HG02571 (cell line): ENCODE results near the gene GYPE.
"Not testable (repeated sequence)": the region's sequence is repeated elsewhere in the genome, so short reads cannot be mapped to it uniquely, and the experiment has no call there.

ENCODE experiments used
- ATAC-seq: cut with Tn5 transposase; IDR thresholded peaks from one replicate; pipeline ENCODE4 v1.9.1; 2021; ENCODE audit warnings: mild to moderate bottlenecking, moderate library complexity; ENCODE audit not compliant: unreplicated experiment

GYPE gene

DNA sequence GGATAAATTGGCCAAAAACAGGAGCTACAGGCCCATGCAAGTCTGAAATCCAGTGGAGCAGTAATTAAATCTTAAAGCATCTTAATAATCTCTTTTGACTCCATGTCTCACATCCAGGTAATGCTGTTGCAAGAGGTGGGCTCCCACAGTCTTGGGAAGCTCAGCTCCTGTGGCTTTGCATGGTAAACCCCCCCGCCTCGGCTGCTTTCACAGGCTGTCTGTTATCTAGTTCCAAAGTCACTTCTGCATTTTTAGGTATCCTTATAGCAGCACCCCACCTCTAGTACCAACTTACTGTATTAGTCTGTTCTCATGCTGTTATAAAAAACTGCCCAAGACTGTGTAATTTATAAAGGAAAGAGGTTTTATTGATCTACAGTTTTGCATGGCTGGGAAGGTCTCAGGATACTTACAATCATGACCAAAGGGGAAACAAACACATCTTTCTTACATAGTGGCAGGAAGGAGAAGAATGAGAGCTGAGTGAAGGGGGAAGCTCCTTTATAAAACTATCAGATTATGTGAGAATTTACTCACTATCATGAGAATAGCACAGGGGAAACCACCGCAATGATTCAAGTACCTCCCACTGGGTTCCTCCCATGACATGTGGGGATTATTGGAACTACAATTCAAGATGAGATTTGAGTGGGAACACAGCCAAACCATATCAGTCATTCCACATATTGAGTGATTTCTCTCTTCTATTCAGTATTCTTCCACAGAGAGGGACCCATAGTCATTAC lies 34.7 kb downstream of the GYPE start:
- ATAC-seq: not testable (repeated sequence)

DNA sequence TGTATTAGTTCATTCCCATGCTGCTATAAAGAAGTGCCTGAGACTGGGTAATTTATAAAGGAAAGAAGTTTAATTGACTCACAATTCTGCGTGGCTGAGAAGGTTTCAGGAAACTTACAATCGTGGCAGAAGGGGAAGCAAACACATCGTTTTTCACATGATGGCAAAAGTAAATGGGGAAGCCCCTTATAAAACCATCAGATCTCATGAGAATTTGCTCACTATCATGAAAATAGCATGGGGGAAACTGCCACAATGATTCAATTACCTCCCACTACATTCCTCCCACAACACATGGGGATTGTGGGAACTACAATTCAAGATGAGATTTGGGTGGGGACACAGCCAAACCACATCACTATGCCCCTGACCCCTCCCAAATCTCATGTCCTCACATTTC lies 35.4 kb downstream of the GYPE start:
- ATAC-seq: not testable (repeated sequence)

DNA sequence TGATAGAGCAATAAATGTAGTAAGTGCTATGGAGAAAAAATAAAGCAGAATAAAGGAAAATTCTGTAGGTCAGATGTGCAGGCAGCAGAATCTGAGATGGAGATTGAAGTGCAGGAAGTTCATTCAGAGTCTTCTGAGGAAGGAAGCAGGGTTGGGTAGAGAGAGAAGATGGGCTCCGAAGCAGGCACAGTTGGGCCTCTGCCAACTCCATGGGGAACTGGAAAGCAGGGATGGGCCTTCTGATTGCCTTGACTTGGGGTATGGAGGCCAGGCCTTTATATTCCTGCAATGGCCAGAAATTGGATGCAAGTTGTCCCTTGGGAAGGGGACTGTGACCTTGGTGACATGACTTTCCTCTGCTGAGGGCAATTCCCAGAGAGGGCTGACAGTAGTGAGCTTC lies 42.6 kb downstream of the GYPE start:
- ATAC-seq: not testable (repeated sequence)

DNA sequence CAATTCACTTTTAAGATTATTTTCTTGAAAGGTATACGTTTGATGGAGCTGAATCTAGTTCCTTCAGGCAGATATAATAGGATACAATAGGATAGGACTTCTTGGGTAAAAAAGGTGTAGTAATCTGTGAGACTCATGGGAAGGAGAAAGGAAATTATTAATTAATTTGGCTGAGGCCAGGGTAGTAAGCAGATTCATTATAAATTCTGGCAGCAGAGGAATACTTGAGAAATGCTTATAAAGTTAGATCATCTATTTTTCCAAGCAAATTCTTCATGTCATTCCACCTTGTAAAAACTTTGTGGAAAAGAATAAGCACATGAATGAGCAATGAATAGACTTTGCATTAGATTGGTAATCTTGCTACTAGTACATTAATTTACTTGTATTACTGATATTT lies 46.9 kb downstream of the GYPE start:
- ATAC-seq: no peak

DNA sequence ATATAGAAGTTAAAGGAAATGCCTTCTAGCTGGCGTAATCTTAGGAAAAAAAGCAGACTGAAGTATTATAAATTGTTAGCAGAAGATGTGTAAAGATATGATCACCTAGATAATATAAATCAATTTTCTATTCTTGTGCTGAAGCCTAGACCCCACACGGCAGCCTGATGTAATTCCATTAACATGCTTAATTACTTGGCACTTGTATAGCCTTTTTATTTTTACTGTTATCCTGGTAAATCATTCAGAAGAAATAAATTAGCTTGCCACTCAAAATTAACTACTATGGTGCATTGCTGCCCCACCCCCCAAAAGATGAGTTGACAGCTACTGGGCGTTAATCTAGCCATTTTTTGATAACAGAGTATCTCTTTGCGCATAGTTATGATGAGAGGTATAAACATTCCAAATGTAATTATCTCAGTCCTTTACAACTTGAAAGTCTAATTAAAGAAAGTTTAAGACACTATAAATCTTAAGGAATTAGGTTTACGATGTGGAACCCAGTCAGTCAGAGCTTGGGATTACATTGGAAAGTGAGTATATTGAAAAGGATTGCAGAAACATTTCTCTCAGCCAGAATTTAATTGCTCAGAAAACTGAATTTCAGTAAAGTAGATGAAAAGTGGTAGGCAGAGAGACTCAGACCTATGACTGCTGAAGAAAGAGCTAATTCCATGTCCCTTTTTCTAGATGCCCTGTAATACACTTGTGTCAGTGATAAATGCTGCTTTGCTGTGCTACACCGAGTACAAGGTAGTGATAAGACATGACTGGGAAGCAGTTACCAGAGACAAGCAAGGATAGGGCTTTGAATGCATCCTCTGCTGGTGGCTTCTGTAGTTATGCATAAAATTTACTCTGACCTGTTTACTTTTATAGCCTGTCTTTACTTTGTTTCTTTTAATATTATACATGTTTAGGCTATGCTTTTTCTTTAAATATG lies 47.7 kb downstream of the GYPE start:
- not testable (repeated sequence) for ATAC-seq

DNA sequence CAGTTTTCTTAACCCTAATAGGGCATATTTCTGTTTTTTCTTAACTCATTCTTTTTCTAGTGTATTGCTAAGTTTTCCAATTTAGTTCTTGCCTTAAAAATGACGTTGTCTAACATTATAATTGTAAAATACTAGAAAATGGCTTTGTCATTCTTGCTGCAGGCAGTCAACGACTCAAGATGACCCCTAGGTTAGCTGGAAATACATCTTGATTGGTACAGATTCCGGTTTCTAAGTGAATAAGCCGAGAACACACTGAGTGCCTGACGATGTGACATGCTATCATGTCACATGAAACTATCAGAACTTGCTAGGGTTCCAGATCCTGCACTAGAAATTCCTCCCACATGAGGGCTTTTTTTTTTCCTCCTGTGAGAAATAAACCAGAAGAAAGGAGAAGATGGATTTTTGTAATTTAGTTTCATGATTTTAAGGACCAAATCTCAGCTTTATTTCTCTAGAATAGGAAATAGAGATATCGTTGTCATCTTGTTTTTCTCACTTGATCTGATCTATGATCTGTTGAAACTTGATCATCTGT lies 49.3 kb downstream of the GYPE start:
- ATAC-seq: not testable (repeated sequence)

DNA sequence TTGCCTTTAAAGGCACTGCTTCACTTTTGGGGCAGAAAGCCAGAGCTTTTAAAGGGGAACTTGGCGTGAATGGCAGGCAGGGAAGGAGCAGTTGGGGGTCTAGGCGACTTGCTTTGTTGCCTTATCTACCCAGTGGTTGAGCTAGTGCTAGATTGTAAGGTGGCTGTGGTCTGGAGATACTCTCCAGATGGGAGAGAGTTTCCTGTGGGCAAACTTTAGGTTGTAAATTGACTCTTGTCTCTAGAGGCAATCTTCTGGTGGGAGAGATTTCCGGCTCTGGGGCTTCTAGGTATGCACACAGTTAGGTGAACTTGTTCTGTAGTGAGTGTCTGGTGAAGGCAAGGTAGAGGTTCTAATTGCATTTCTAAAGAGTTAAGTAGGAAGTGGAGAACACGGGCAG lies 50.7 kb downstream of the GYPE start:
- ATAC-seq: not testable (repeated sequence)

DNA sequence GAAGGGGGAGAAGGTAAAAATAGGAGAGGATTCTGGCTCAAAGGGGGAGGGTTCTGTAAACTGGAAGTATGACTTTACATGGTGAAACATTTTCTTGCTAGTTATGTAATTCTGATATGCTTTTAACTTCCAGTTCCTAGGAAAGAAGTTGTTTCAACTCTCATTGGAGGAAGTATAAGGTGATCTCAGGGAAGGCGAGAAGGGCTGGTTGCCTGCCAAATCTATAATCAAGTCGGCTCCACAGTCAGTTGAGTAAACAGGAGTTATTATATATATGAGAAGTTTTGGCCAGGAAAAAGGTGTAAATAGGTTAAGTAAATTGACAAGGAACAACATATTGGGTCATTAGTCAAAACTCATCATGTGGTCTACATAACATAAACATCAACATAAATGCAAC lies 56.1 kb downstream of the GYPE start:
- ATAC-seq: not testable (repeated sequence)

DNA sequence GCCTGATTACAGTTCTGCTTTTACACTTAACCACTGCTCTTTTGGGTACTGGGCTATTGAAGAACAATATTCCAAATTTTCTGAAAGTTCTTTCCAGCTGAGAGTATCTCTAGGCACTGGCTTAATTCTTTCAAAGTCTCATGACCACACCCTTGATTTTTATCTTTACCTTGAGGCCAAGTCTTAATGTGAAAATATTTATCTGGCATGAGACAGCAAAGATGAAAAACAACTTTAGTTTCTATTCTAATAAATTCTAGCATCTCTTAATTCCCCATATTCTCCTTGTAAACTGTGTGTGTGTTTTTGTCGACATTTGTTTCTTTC lies 61.9 kb downstream of the GYPE start:
- not testable (repeated sequence) for ATAC-seq

DNA sequence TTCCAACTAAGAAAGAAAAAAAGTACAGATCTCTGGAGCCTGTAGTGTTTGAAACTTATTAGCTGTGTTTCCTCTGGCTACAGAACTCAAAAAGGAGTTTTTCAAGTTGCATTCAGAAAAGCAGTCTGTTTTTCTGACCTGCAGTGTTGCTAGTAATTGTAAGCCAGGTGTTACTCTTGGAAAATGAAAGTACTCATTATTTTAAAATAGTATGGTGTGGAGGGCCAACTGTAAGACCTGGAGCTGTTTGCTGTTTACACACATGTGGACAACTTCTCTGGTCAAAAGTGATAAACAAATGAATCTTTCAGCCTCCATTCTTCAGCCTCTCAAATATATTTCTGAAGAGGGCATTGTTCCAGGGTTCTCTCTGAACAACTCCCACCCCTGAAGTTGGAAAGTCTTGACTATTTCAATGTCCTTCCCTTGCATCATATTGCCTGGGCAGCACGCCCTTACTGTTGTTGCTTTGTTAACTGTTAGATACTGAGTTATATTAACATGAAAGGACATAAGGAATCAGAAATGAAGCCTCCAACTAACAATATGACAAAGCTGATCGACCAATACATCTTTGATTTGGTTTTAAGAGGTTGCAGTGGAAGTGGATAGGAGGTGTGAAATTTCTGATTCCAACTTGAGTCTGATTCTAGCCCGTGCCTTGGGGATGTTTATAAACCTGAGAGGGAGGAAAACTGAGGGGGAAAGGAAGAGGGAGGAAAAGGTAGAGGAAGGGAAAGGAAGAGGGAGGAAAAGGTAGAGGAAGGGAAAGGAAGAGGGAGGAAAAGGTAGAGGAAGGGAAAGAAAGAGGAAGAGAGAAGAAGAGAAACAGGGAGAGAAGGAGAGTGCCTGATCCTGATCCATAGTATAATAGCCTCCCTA lies 62.5 kb downstream of the GYPE start:
- ATAC-seq: not testable (repeated sequence)

DNA sequence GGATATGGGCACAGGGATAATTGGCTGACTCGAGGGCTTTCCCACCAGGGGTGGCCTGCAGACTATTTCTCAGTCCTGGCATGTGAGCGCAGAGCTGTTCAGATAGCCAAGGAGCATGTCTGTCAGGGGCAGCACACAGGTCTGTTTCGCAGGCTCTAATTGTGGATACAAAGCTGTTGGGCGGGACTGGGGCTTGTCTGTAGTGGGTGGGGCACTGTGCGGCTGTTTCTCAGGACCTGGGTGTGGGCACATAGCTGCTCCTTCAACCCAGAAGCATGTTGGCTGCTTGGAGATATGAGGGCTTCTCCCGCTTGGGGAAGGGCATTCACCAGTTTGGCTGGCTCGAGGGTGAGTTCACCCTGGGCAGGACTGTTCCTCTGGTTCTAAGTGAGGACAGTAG lies 65.9 kb downstream of the GYPE start:
- ATAC-seq: not testable (repeated sequence)

DNA sequence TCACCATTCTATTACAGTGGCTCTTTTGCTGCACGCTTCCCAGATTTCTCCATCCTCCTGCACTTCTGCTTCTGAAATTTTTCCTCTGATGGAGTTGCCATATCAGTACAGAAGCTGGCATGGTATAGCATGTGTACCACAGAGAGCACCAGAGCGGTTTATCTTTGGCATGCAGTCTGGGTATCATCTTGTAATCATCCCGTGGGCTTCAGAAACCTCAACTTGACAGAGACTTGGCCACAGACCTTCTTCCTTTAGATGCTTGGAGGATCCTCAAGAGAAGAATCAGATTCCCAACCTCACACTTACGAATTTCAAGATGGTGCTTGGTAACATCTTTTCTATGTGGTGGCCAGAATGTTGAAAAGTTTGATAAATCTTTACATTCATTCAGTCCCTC lies 71.2 kb downstream of the GYPE start:
- ATAC-seq: not testable (repeated sequence)

DNA sequence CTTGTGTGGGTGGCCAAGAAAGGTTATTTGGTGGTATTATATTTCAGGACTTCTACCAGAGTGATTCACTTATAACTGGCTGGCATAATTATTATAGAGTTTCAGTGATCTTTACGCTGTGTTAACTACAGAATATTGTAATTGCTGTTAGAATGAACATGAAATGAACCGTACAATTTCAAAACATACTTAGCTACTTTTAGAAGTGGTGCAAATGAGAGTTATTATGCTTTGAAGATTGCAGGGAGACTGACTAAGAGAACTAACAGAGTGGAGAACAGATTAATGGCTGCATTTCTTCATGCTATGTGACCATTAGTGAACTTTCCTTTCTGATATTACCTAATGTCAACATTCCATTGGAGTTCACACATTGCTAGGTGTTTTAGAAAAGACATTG lies 71.7 kb downstream of the GYPE start:
- ATAC-seq: not testable (repeated sequence)

DNA sequence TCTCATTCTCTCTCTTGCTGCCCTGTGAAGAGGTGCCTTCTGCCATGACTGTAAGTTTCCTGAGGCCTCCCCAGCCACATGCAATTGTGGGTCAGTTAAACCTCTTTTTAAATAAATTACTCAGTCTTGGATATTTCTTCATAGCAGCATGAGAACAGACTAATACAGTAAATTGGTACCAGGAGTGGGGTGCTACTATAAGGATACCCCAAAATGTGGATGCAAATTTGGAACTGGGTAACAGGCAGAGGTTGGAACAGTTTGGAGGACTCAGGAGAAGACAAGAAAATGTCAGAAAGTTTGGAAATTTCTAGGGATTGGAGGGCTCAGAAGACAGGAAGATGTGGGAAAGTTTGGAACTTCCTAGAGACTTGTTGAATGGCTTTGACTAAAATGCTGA lies 74.8 kb downstream of the GYPE start:
- not testable (repeated sequence) for ATAC-seq

DNA sequence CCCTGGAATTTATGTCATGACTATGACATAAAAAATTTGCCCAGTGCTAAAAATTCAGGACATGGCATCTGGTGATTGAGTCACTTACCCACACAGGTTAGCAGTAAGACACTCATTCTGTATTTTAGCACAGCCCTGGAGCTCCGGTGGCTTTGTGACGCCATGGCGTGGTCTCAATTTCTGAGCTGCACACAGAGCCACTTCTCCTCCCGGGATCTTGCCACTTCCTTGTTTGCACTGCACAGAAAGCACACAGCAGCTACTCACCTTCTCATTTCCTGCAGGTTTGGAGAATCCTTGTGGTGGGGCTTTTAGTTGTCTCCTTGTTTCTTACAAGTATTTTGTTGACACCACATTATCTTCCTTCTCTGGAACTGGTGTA lies 76.1 kb downstream of the GYPE start:
- ATAC-seq: not testable (repeated sequence)
